Panc1 (cell line): ENCODE data around the gene EIF4EBP2. TPM values are rescaled to one million over a fixed set of nuclear protein-coding genes. Genes with fewer than 3 reads are reported as not detected.

ENCODE experiments used
- ATAC-seq: fragments of 200-7000 bp; cut with Tn5 transposase; 2 replicates; pipeline ENCODE4 v1.9.1; 2020; ENCODE audit warnings: mild to moderate bottlenecking, moderate library complexity
- BruUV-seq: library from RNA; stranded (reverse); fragments of 400-500 nt; replicated peaks from 2 replicates; lab custom pipeline; 2021; lab: Mats Ljungman, UMichigan
- CTCF ChIA-PET: fragments of 300-600 bp; sonication (Branson Sonifier 250); formaldehyde crosslinking; loops from one replicate; lab custom pipeline; 2022; ENCODE audit warnings: antibody characterized with exemption; lab: Charles Lee
- POLR2A ChIA-PET: fragments of 300-600 bp; sonication (Branson Sonifier 250); formaldehyde crosslinking; loops from one replicate; lab custom pipeline; 2022; ENCODE audit warnings: antibody characterized with exemption; lab: Charles Lee
- DNase-seq: peaks from one replicate; pipeline ENCODE4 v3.0.0-alpha.2; 2010; ENCODE audit warnings: low read depth, low spot score
- H3K27ac ChIP-seq: 2 replicates; pipeline ENCODE4 v1.5.1; 2011; ENCODE audit warnings: mild to moderate bottlenecking, low read length, inconsistent platforms
- H3K27me3 ChIP-seq: fragments of 200-500 bp; sonication (Bioruptor generic); 2 replicates; pipeline ENCODE4 v1.6.0; 2014; ENCODE audit warnings: low read length, inconsistent platforms; ENCODE audit not compliant: control insufficient read depth, insufficient read depth
- H3K36me3 ChIP-seq: fragments of 200-500 bp; sonication (Bioruptor generic); 2 replicates; pipeline ENCODE4 v1.5.1; 2014; ENCODE audit warnings: inconsistent platforms, mild to moderate bottlenecking, low read length, moderate library complexity; ENCODE audit not compliant: control insufficient read depth, insufficient read depth
- H3K4me1 ChIP-seq: 2 replicates; pipeline ENCODE4 v1.5.1; 2011; ENCODE audit warnings: inconsistent platforms, mild to moderate bottlenecking, low read length, moderate library complexity; ENCODE audit not compliant: control insufficient read depth, insufficient read depth
- H3K4me3 ChIP-seq, 2 experiments: 2 replicates each; pipeline ENCODE4 v1.5.1; 2011 to 2012; ENCODE audit warnings: low read depth in 2 of 2, low read length in 2 of 2, mild to moderate bottlenecking in 2 of 2, inconsistent platforms in 1 of 2, moderate library complexity in 1 of 2
- H3K9me3 ChIP-seq: fragments of 200-500 bp; sonication (Bioruptor generic); 2 replicates; pipeline ENCODE4 v1.5.1; 2014; ENCODE audit warnings: low read depth, mild to moderate bottlenecking, inconsistent platforms, low read length, moderate library complexity; ENCODE audit not compliant: control insufficient read depth, insufficient read depth
- CTCF ChIP-seq: fragments of 450-650 bp; IDR thresholded peaks from 2 replicates; pipeline ENCODE4 v1.5.1; 2017; ENCODE audit warnings: mild to moderate bottlenecking
- POLR2AphosphoS5 ChIP-seq: IDR thresholded peaks from 2 replicates; pipeline ENCODE4 v1.6.1; 2012; ENCODE audit warnings: mild to moderate bottlenecking, low read depth, low read length, moderate library complexity
- SIN3A ChIP-seq: IDR thresholded peaks from 2 replicates; pipeline ENCODE4 v1.6.1; 2012; ENCODE audit warnings: low read depth, mild to moderate bottlenecking, low read length, moderate library complexity, borderline replicate concordance; ENCODE audit not compliant: insufficient read depth
- TCF7L2 ChIP-seq: IDR thresholded peaks from 2 replicates; pipeline ENCODE4 v1.6.1; 2011; ENCODE audit warnings: mild to moderate bottlenecking, low read depth, low read length, inconsistent platforms
- in situ Hi-C: cut with HindIII; loops from 2 replicates; pipeline ENCODE4 v1.10.0; 2016; ENCODE audit warnings: low sequenced_read_pairs, low pct_unique_long_range_greater_than_20kb
- intact Hi-C: fragments of 100-400 bp; cut with micrococcal nuclease; formaldehyde crosslinking; loops from one replicate; pipeline ENCODE4 v1.10.0; 2022; ENCODE audit not compliant: unreplicated experiment
- total RNA-seq: library from RNA; stranded (reverse); gene quantifications from one replicate; pipeline ENCODE4 v1.2.1, GENCODE V29; 2021; ENCODE audit not compliant: unreplicated experiment
- TF ChIP-seq, protein P1 (sequence below), 2 experiments: IDR thresholded peaks; 2 replicates each; pipeline ENCODE4 v1.6.1; 2011 to 2012; ENCODE audit warnings: low read depth in 2 of 2, control low read depth in 1 of 2, low read length in 1 of 2, mild to moderate bottlenecking in 1 of 2, moderate library complexity in 1 of 2; ENCODE audit not compliant: insufficient read depth in 1 of 2

The EIF4EBP2 gene
- total RNA-seq, 1 experiment from 2014 or later: 48.2 TPM

- Histone ChIP-seq H3K36me3 (no peaks in the 10 kb centered on the region), H3K27me3 (no peaks in the 10 kb centered on the region; the same call in 1 of the 2 replicates), H3K4me3 (no peak overlapping the region), H3K9me3 (no peaks in the 10 kb centered on the region), H3K4me1 (no peaks in the 10 kb centered on the region), H3K27ac (no peak overlapping the region)
- intact Hi-C loops: loop anchor here (10.0 kb wide), 1 partner anchor 418 kb away; the partner anchor contains the start of gene PCBD1
- ATAC-seq: no peak
- POLR2A ChIA-PET: no interaction called here
- CTCF ChIA-PET: no interaction called here
- DNase-seq: no peak
- BruUV-seq: no TSS peak
- in situ Hi-C loops: no loop called here
- TF ChIP-seq POLR2AphosphoS5 (no peak), TCF7L2 (no peak), SIN3A (no peak), CTCF (no peak)
- TF ChIP-seq, protein P1, sequence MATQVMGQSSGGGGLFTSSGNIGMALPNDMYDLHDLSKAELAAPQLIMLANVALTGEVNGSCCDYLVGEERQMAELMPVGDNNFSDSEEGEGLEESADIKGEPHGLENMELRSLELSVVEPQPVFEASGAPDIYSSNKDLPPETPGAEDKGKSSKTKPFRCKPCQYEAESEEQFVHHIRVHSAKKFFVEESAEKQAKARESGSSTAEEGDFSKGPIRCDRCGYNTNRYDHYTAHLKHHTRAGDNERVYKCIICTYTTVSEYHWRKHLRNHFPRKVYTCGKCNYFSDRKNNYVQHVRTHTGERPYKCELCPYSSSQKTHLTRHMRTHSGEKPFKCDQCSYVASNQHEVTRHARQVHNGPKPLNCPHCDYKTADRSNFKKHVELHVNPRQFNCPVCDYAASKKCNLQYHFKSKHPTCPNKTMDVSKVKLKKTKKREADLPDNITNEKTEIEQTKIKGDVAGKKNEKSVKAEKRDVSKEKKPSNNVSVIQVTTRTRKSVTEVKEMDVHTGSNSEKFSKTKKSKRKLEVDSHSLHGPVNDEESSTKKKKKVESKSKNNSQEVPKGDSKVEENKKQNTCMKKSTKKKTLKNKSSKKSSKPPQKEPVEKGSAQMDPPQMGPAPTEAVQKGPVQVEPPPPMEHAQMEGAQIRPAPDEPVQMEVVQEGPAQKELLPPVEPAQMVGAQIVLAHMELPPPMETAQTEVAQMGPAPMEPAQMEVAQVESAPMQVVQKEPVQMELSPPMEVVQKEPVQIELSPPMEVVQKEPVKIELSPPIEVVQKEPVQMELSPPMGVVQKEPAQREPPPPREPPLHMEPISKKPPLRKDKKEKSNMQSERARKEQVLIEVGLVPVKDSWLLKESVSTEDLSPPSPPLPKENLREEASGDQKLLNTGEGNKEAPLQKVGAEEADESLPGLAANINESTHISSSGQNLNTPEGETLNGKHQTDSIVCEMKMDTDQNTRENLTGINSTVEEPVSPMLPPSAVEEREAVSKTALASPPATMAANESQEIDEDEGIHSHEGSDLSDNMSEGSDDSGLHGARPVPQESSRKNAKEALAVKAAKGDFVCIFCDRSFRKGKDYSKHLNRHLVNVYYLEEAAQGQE (IDR thresholded peaks at IDR 0.05; ENCODE audit: insufficient read depth in 1 of 2, low read depth in 2 of 2, low read length in 1 of 2): no peak
Observed at GRCh38 chr10:70466951-70467350, 63.0 kb downstream of the EIF4EBP2 start.

GRCh38 chr10:70472799-70473454, 69.0 kb downstream of the EIF4EBP2 start:
- H3K27me3 ChIP-seq: no peaks in the 10 kb centered on the region
- no peak for ATAC-seq
- ChIA-PET POLR2A (no interaction called here), CTCF (no interaction called here)
- no peaks in the 10 kb centered on the region for H3K36me3 ChIP-seq
- H3K4me1 ChIP-seq: peaks cover 7% of the 10 kb centered on the region; the same call in 1 of the 2 replicates
- H3K27ac ChIP-seq: no peak overlapping the region
- no peak for DNase-seq
- TF ChIP-seq SIN3A: no peak
- no peak for TF ChIP-seq POLR2AphosphoS5
- TF ChIP-seq, protein P1 (IDR thresholded peaks at IDR 0.05; ENCODE audit: insufficient read depth in 1 of 2, low read depth in 2 of 2, low read length in 1 of 2): no peak
- TF ChIP-seq CTCF: no peak
- TF ChIP-seq TCF7L2: no peak
- intact Hi-C loops (no loop called here), in situ Hi-C loops (no loop called here)
- no peaks in the 10 kb centered on the region for H3K9me3 ChIP-seq
- no TSS peak for BruUV-seq
- no peak overlapping the region for H3K4me3 ChIP-seq
